Mesenchymal stem cell (in vitro differentiated cells and primary cell): ENCODE results near the gene ZBED4.

Experiments
- DNase-seq: peaks from one replicate; pipeline ENCODE4 v3.0.0-alpha.2; 2013
- H2AFZ ChIP-seq: one replicate; pipeline ENCODE4 v1.6.1; 2013; ENCODE audit warnings: low read depth, mild to moderate bottlenecking, control low read depth, inconsistent platforms, low read length, moderate library complexity
- H2AK5ac ChIP-seq: 2 replicates; pipeline ENCODE4 v1.6.1; 2013; ENCODE audit warnings: low read length, moderate library complexity, mild to moderate bottlenecking, inconsistent platforms; ENCODE audit not compliant: severe bottlenecking
- H2BK120ac ChIP-seq: one replicate; pipeline ENCODE4 v1.6.1; 2013; ENCODE audit warnings: low read depth, mild to moderate bottlenecking, inconsistent platforms, low read length, moderate library complexity
- H2BK12ac ChIP-seq, 2 experiments: one replicate each; pipeline ENCODE4 v1.6.1; 2013; ENCODE audit warnings: inconsistent platforms in 2 of 2, low read length in 2 of 2, mild to moderate bottlenecking in 2 of 2, moderate library complexity in 2 of 2, control low read depth in 1 of 2
- H2BK15ac ChIP-seq: one replicate; pipeline ENCODE4 v1.6.1; 2013; ENCODE audit warnings: mild to moderate bottlenecking, low read depth, inconsistent platforms; ENCODE audit not compliant: poor library complexity, severe bottlenecking
- H2BK5ac ChIP-seq: 2 replicates; pipeline ENCODE4 v1.6.1; 2013; ENCODE audit warnings: low read depth, mild to moderate bottlenecking, low read length, control low read depth, inconsistent platforms; ENCODE audit not compliant: poor library complexity, severe bottlenecking
- H3K14ac ChIP-seq, 2 experiments: one replicate each; pipeline ENCODE4 v1.6.1; 2013; ENCODE audit warnings: inconsistent platforms in 2 of 2, low read length in 2 of 2, control low read depth in 1 of 2, mild to moderate bottlenecking in 1 of 2, moderate library complexity in 1 of 2
- H3K18ac ChIP-seq, 2 experiments: one replicate each; pipeline ENCODE4 v1.6.1; 2013; ENCODE audit warnings: inconsistent platforms in 2 of 2, low read length in 2 of 2, control low read depth in 1 of 2, low read depth in 1 of 2, mild to moderate bottlenecking in 1 of 2
- H3K23ac ChIP-seq, 2 experiments: one replicate each; pipeline ENCODE4 v1.6.1; 2013; ENCODE audit warnings: inconsistent platforms in 2 of 2, low read length in 2 of 2, mild to moderate bottlenecking in 2 of 2, moderate library complexity in 2 of 2, control low read depth in 1 of 2
- H3K27ac ChIP-seq: 2 replicates; pipeline ENCODE4 v1.5.1; 2013; ENCODE audit warnings: mild to moderate bottlenecking, moderate library complexity, low read length, control low read depth, inconsistent platforms; ENCODE audit not compliant: poor library complexity, severe bottlenecking
- H3K27me3 ChIP-seq, 2 experiments: 2 replicates each; pipeline versions ENCODE4 v1.6.1 to v1.7.0; 2013; ENCODE audit warnings: low read length in 2 of 2, mild to moderate bottlenecking in 2 of 2, moderate library complexity in 2 of 2, control low read depth in 1 of 2, inconsistent platforms in 1 of 2; ENCODE audit not compliant: control insufficient read depth in 1 of 2, insufficient read depth in 1 of 2
- H3K36me3 ChIP-seq, 2 experiments: 2 replicates each; pipeline versions ENCODE4 v1.6.1 to v1.7.0; 2013; ENCODE audit warnings: low read length in 2 of 2, control low read depth in 1 of 2, inconsistent platforms in 1 of 2, low read depth in 1 of 2, mild to moderate bottlenecking in 1 of 2; ENCODE audit not compliant: insufficient read depth in 2 of 2, control insufficient read depth in 1 of 2
- H3K4ac ChIP-seq, 2 experiments: one replicate each; pipeline ENCODE4 v1.6.1; 2013; ENCODE audit warnings: inconsistent platforms in 2 of 2, low read length in 2 of 2, mild to moderate bottlenecking in 2 of 2, moderate library complexity in 2 of 2, control low read depth in 1 of 2, low read depth in 1 of 2
- H3K4me1 ChIP-seq: 2 replicates; pipeline ENCODE4 v1.6.1; 2013; ENCODE audit warnings: low read depth, low read length, control low read depth; ENCODE audit not compliant: control insufficient read depth, insufficient read depth
- H3K4me2 ChIP-seq: 2 replicates; pipeline ENCODE4 v1.6.1; 2013; ENCODE audit warnings: low read length, mild to moderate bottlenecking, inconsistent platforms; ENCODE audit not compliant: poor library complexity, severe bottlenecking
- H3K4me3 ChIP-seq, 2 experiments: 2 replicates each; pipeline versions ENCODE4 v1.5.1 to v1.7.0; 2013; ENCODE audit warnings: low read length in 2 of 2, mild to moderate bottlenecking in 2 of 2, control low read depth in 1 of 2, low read depth in 1 of 2; ENCODE audit not compliant: insufficient read depth in 1 of 2
- H3K79me1 ChIP-seq: replicated peaks from 2 replicates; pipeline ENCODE4 v1.6.1; 2013; ENCODE audit warnings: mild to moderate bottlenecking, control low read depth, low read length, inconsistent platforms; ENCODE audit not compliant: poor library complexity, severe bottlenecking
- H3K9ac ChIP-seq: 2 replicates; pipeline ENCODE4 v1.7.0; 2013; ENCODE audit warnings: mild to moderate bottlenecking, low read length, moderate library complexity
- H3K9me3 ChIP-seq: 2 replicates; pipeline ENCODE4 v1.7.0; 2013; ENCODE audit warnings: mild to moderate bottlenecking, low read length; ENCODE audit not compliant: control insufficient read depth
- H4K8ac ChIP-seq: one replicate; pipeline ENCODE4 v1.6.1; 2013; ENCODE audit warnings: inconsistent platforms, mild to moderate bottlenecking, low read length, moderate library complexity
- H4K91ac ChIP-seq: one replicate; pipeline ENCODE4 v1.6.1; 2013; ENCODE audit warnings: mild to moderate bottlenecking, low read length, inconsistent platforms
- WGBS: methylation state at CpG from one replicate; pipeline ENCODE4 v1.1.7; 2013; ENCODE audit warnings: mixed read lengths; 5-methylcytosine and 5-hydroxymethylcytosine counted together

The ZBED4 gene

GRCh38 chr22:49825436-49825835, 28.2 kb upstream of the ZBED4 start:
- Histone ChIP-seq H2AK5ac (no peak overlapping the region), H3K4me2 (peak overlapping the region; percentile 84), H2BK120ac (no peak overlapping the region), H3K27me3 (no peaks in the 10 kb centered on the region), H3K4ac (peak overlapping the region in 1 of 2 experiments; percentile 71), H3K23ac (no peak overlapping the region), H2BK15ac (no peak overlapping the region), H3K9ac (peak overlapping the region; percentile 93), H4K91ac (no peak overlapping the region), H3K4me1 (peaks cover 51% of the 10 kb centered on the region), H3K36me3 (peaks cover 42 to 44% of the 10 kb centered on the region in 2 experiments), H2AFZ (no peak overlapping the region), H3K9me3 (peaks cover 8% of the 10 kb centered on the region), H3K79me1 (peaks cover 5% of the 10 kb centered on the region), H2BK12ac (no peak overlapping the region), H3K27ac (no peak overlapping the region), H3K18ac (peak overlapping the region in 1 of 2 experiments; percentile 37), H3K4me3 (peak overlapping the region in 1 of 2 experiments; percentile 93), H2BK5ac (no peak overlapping the region), H4K8ac (no peak overlapping the region), H3K14ac (peak overlapping the region in 1 of 2 experiments; percentile 91)
- 30% methylated on average over 10 of the region's 10 CpGs for WGBS
- peak; percentile 57 for DNase-seq

DNA sequence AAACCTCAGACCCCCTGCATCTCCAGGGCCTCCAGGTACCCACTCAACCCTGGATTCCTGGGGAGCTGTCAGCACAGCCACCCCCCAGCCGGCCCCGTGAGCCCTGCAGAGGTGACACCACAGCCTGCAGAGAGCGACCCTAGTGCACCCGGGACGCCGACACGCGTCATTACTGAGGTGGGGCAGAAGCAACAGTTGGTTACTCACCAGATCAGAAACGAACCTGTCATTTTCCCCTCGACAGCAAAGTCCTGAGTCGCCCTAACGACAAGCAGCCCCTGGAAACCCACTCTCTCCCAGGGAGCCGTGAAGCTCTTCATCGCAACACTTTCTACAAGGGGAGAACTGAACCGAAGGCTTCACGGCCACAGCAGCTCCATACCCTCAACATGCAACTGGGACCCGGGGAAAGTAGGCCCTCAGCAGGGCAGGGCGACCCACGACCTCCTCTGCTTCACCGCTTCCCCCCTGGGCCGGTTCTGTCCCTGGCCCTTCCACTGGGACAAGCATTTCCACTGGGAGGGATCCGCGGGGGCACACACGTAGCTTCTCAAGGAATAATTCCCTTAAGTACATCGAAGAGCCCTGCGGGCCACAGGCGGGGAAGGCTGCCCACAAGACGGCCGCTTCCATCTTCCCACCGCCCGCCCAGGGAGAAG, 27.6 kb upstream of the ZBED4 start:
- H3K79me1 ChIP-seq: peaks cover 5% of the 10 kb centered on the region
- peak overlapping the region in 1 of 2 experiments; percentile 24 for H3K14ac ChIP-seq
- no peak overlapping the region for H2BK5ac ChIP-seq
- peaks cover 8% of the 10 kb centered on the region for H3K9me3 ChIP-seq
- H2AFZ ChIP-seq: no peak overlapping the region
- H3K4me1 ChIP-seq: peaks cover 46% of the 10 kb centered on the region
- no peak overlapping the region for H4K91ac ChIP-seq
- peak overlapping the region; percentile 7 for H4K8ac ChIP-seq
- H3K18ac ChIP-seq: peak overlapping the region; percentile 1 to 19
- no peaks in the 10 kb centered on the region for H3K27me3 ChIP-seq
- peak overlapping the region; percentile 6 to 28 for H3K4ac ChIP-seq
- peaks cover 35 to 38% of the 10 kb centered on the region in 2 experiments for H3K36me3 ChIP-seq
- H2BK15ac ChIP-seq: no peak overlapping the region
- no peak overlapping the region for H2AK5ac ChIP-seq
- H2BK12ac ChIP-seq: no peak overlapping the region
- peak overlapping the region in 1 of 2 experiments; percentile 17 for H3K23ac ChIP-seq
- WGBS: 12% methylated on average over 31 of the region's 31 CpGs
- H2BK120ac ChIP-seq: no peak overlapping the region
- peak overlapping the region; percentile 93 for H3K9ac ChIP-seq
- H3K27ac ChIP-seq: no peak overlapping the region
- peak overlapping the region; percentile 77 to 93 for H3K4me3 ChIP-seq
- peak overlapping the region; percentile 84 for H3K4me2 ChIP-seq
- peak; percentile 64 for DNase-seq

DNA sequence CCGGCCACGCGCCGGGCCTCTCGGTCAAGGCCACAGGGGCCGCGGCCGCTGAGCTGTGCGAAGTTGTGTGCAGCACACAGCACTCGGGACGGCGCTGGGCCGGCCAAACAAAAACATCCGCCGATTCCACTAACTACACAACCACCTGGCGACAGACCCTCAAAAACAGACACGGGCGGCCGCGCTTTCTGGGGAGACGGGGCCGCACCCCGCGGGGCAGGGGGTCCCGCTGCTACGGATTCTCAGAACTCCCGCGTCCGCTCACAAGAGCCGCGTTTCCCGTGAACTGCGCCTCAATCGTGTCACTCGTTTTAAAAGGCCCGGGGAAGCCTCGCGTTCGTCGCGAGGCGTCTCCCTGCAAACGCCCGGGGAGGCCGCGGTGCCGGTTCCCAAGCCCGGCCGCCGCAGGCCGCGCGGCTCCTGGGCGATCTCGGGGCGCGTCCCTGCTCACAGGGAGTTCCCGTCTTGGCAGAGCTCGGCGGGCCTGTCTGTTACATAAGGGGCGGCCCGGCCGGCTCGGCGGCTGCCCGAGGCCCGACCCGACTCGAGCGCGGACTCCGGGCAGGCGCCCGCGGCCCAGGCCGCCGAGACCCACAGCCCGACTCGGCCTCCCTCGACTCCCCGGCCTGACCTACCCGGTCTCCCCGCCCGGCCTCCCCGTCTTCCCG, 26.9 kb upstream of the ZBED4 start:
- WGBS: under 1% methylated on average over 48 of the region's 86 CpGs
- Histone ChIP-seq H3K27me3 (peaks cover 0 to 4% of the 10 kb centered on the region in 2 experiments), H3K4me2 (peak overlapping the region; percentile 84), H2BK15ac (no peak overlapping the region), H4K91ac (no peak overlapping the region), H3K23ac (peak overlapping the region in 1 of 2 experiments; percentile 43), H3K4me3 (peak overlapping the region; percentile 77 to 93), H3K9me3 (peaks cover 8% of the 10 kb centered on the region), H3K4ac (peak overlapping the region; percentile 28 to 65), H3K36me3 (peaks cover 31 to 32% of the 10 kb centered on the region in 2 experiments), H2AK5ac (no peak overlapping the region), H2BK12ac (no peak overlapping the region), H3K18ac (peak overlapping the region; percentile 37 to 59), H3K4me1 (peaks cover 43% of the 10 kb centered on the region), H2BK120ac (no peak overlapping the region), H3K9ac (peak overlapping the region; percentile 93), H2AFZ (no peak overlapping the region), H2BK5ac (peak overlapping the region; percentile 59), H3K79me1 (peaks cover 5% of the 10 kb centered on the region), H3K27ac (no peak overlapping the region), H4K8ac (peak overlapping the region; percentile 42), H3K14ac (no peak overlapping the region)
- peak; percentile 47 for DNase-seq

DNA sequence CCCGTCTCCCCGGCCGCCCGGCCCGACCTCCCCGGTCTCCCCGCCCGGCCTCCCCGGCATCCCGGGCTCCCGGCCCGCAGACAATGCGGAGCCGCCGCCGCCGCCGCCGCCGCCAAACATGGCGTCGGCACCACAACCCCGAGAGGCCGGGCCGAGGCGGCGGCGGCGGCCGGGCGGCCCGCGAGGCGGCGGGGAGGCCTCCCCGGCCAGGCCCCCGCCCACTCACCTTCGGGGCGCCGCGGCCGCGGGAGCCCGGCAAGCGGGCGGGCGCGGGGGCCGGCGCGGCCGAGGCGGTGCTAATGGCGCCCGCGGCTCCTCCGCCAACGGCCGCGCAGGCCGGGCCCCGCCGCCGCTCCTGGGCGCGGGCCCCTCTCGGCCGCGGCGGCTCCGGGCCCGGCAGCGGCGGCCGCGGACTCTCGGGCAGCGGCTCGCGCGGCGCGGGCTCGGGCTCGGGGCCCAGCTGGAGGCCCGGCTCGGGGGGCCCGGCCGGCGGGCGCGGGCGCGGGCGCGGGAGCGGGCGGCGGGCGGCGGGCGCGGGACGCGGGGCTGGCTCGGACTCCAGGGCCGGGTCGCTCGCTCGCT, 26.3 kb upstream of the ZBED4 start:
- no peak overlapping the region for H2BK15ac ChIP-seq
- peak overlapping the region; percentile 93 for H3K9ac ChIP-seq
- no peak overlapping the region for H4K91ac ChIP-seq
- H2BK5ac ChIP-seq: peak overlapping the region; percentile 59
- peaks cover 0 to 6% of the 10 kb centered on the region in 2 experiments for H3K27me3 ChIP-seq
- H4K8ac ChIP-seq: no peak overlapping the region
- H3K23ac ChIP-seq: peak overlapping the region in 1 of 2 experiments; percentile 43
- DNase-seq: peak; percentile 29
- H2AK5ac ChIP-seq: no peak overlapping the region
- H3K4me3 ChIP-seq: peak overlapping the region; percentile 77 to 93
- H2BK120ac ChIP-seq: peak overlapping the region; percentile 74
- no peak overlapping the region for H3K4me2 ChIP-seq
- H3K18ac ChIP-seq: no peak overlapping the region
- no peak overlapping the region for H3K14ac ChIP-seq
- H3K9me3 ChIP-seq: peaks cover 8% of the 10 kb centered on the region
- no peak overlapping the region for H2BK12ac ChIP-seq
- H3K27ac ChIP-seq: no peak overlapping the region
- under 1% methylated on average over 21 of the region's 110 CpGs for WGBS
- H3K4ac ChIP-seq: no peak overlapping the region
- H3K79me1 ChIP-seq: peaks cover 5% of the 10 kb centered on the region
- peaks cover 26% of the 10 kb centered on the region in 2 experiments for H3K36me3 ChIP-seq
- no peak overlapping the region for H2AFZ ChIP-seq
- peaks cover 39% of the 10 kb centered on the region for H3K4me1 ChIP-seq
